Rectal smooth muscle tissue (tissue), 1 donor: ENCODE measurements around the gene GNA15.
"Not testable (repeated sequence)": the region's sequence is repeated elsewhere in the genome, so short reads cannot be mapped to it uniquely, and the experiment has no call there.

Source experiments
- H3K27ac ChIP-seq: one replicate; pipeline ENCODE4 v1.7.0; 2013; ENCODE audit warnings: low read depth, low read length, inconsistent platforms
- H3K27me3 ChIP-seq: one replicate; pipeline ENCODE4 v1.7.0; 2013; ENCODE audit warnings: low read length; ENCODE audit not compliant: control insufficient read depth, insufficient read depth
- H3K36me3 ChIP-seq: one replicate; pipeline ENCODE4 v1.7.0; 2013; ENCODE audit warnings: low read length; ENCODE audit not compliant: control insufficient read depth, insufficient read depth
- H3K4me1 ChIP-seq: one replicate; pipeline ENCODE4 v1.7.0; 2013; ENCODE audit warnings: low read length; ENCODE audit not compliant: control insufficient read depth, insufficient read depth
- H3K4me3 ChIP-seq: one replicate; pipeline ENCODE4 v1.7.0; 2013; ENCODE audit warnings: low read length
- H3K9ac ChIP-seq: one replicate; pipeline ENCODE4 v1.7.0; 2013; ENCODE audit warnings: low read length

Gene GNA15

DNA sequence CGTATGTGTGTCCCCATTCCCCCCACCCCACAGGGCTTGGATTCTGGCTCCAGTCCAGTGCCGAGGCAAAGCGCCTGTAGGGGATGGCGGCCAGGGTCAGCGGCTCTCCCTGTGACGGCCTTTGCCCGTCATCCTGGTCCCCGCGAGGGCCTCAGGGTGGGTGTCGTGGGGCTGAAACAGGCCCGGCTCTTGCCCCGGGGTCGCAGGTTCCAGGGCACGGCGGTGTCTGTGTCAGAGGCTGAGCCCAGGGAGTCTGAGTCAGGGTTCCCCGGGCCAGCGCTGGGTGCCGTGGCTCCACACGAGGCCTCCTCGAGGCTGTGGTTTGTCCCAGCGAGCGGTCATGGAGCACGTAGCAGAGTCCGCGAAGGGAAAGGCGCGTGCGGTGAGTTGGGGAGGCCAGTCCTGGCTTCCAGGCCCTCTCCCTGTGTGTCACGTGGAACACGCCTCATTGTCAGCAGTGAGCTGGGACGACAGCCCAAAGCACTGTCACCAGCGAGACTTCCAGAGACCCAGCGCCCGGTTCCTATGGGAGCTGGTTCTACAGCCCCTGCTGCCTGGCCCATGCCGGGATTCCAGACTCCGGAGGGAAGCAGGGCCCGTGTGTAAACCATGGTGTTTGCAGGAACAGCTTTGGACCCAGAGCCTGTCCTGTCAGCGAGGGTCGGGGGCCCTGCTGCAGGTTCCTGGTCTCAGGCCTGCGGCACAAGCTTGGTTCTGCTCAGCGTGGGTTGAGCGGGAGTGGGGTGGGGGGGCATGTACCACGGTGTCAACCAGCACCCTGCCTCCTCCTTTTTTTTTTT, 63.3 kb downstream of the GNA15 start:
- Histone ChIP-seq H3K27me3 (no peaks in the 10 kb centered on the region), H3K9ac (no peak overlapping the region), H3K36me3 (peaks cover 3% of the 10 kb centered on the region), H3K4me3 (no peak overlapping the region), H3K27ac (no peak overlapping the region), H3K4me1 (no peaks in the 10 kb centered on the region)

DNA sequence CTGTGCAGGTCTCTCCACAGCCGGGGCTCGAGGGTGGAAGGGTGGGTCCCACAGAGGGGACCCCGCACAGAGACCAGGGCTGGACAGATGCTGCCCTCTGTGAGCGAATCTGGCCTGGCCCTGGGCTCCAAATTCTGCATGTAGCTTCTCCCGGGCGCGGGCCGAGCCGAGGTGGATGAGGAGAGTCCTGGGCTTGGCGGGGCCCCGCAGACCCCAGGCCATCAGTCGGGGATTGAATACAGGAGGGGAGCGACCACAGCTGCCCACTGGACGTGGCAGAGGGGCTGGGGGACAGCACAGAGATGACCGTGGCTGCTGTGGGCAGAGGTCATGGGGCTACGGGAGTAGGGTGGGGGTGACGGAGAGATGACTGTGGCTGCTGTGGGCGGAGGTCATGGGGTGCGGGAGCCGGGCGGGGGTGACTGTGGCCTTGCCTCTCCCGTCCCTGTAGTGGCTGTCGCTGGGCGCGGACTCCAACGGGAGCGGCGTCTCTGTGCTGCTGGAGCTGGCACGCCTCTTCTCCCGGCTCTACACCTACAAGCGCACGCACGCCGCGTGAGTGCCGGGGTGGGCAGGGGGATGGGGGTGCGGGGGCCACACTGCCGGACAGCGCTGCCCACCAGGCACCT, 65.4 kb downstream of the GNA15 start:
- Histone ChIP-seq H3K9ac (no peak overlapping the region), H3K36me3 (peaks cover 6% of the 10 kb centered on the region), H3K27me3 (no peaks in the 10 kb centered on the region)

GRCh38 chr19:3201911-3202310, 66.1 kb downstream of the GNA15 start:
- H3K27me3 ChIP-seq = no peaks in the 10 kb centered on the region
- no peak overlapping the region for H3K4me3 ChIP-seq
- H3K27ac ChIP-seq = no peak overlapping the region
- no peak overlapping the region for H3K9ac ChIP-seq
- H3K4me1 ChIP-seq = no peaks in the 10 kb centered on the region
- H3K36me3 ChIP-seq = peaks cover 3% of the 10 kb centered on the region

More for the DNA sequence above, 65.4 kb downstream of the GNA15 start:
- H3K27ac ChIP-seq = no peak overlapping the region
- H3K4me1 ChIP-seq = no peaks in the 10 kb centered on the region
- no peak overlapping the region for H3K4me3 ChIP-seq

- no peak overlapping the region for H3K9ac ChIP-seq
- peaks cover 3% of the 10 kb centered on the region for H3K36me3 ChIP-seq
- no peaks in the 10 kb centered on the region for H3K4me1 ChIP-seq
- H3K4me3 ChIP-seq = no peak overlapping the region
- H3K27me3 ChIP-seq = no peaks in the 10 kb centered on the region
- H3K27ac ChIP-seq = no peak overlapping the region
Measured at GRCh38 chr19:3202346-3202745, 66.5 kb downstream of the GNA15 start.

- not testable (repeated sequence) for H3K4me3 ChIP-seq, H3K36me3 ChIP-seq, H3K27ac ChIP-seq, H3K9ac ChIP-seq, H3K27me3 ChIP-seq, H3K4me1 ChIP-seq
Measured at GRCh38 chr19:3202895-3203294, 67.1 kb downstream of the GNA15 start.

GRCh38 chr19:3203805-3204645, 68.2 kb downstream of the GNA15 start:
- no peak overlapping the region for H3K4me3 ChIP-seq
- H3K9ac ChIP-seq = no peak overlapping the region
- no peaks in the 10 kb centered on the region for H3K4me1 ChIP-seq
- peaks cover 3% of the 10 kb centered on the region for H3K36me3 ChIP-seq
- no peak overlapping the region for H3K27ac ChIP-seq
- H3K27me3 ChIP-seq = no peaks in the 10 kb centered on the region

DNA sequence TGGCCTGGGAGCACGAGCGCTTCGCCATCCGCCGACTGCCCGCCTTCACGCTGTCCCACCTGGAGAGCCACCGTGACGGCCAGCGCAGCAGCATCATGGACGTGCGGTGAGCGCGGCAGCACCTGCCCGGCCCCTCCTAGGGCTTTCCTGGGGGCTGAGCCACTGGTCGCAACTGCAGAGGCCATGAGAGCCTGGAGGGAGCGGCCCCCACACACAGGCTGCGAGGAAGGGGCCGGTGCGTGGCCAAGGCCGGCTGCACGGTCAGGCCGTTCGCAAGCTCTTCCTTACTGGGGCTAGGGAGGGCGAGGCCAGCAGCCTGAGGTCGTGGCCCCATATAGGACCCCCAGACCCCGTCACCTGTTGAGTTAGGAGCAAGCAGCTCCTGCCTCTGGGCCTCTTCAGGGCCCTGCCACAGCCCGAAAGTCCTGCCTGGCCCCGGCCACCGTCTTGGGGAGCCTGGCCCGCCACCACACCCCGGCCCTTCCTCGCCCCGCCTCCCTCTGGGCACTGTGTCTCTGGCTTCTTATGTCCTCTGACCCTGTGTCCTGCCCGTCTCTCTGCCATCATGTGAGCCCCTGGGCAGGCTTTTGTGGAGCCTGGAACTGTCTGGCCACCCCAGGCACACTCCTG, 68.9 kb downstream of the GNA15 start:
- Histone ChIP-seq H3K4me1 (no peaks in the 10 kb centered on the region), H3K36me3 (peaks cover 3% of the 10 kb centered on the region), H3K4me3 (no peak overlapping the region), H3K27me3 (no peaks in the 10 kb centered on the region), H3K27ac (no peak overlapping the region), H3K9ac (no peak overlapping the region)

- H3K4me1 ChIP-seq = no peaks in the 10 kb centered on the region
- no peak overlapping the region for H3K4me3 ChIP-seq
- no peaks in the 10 kb centered on the region for H3K27me3 ChIP-seq
- no peak overlapping the region for H3K9ac ChIP-seq
- H3K36me3 ChIP-seq = peaks cover 3% of the 10 kb centered on the region
- no peak overlapping the region for H3K27ac ChIP-seq
Measured at GRCh38 chr19:3206216-3206953, 70.6 kb downstream of the GNA15 start.

DNA sequence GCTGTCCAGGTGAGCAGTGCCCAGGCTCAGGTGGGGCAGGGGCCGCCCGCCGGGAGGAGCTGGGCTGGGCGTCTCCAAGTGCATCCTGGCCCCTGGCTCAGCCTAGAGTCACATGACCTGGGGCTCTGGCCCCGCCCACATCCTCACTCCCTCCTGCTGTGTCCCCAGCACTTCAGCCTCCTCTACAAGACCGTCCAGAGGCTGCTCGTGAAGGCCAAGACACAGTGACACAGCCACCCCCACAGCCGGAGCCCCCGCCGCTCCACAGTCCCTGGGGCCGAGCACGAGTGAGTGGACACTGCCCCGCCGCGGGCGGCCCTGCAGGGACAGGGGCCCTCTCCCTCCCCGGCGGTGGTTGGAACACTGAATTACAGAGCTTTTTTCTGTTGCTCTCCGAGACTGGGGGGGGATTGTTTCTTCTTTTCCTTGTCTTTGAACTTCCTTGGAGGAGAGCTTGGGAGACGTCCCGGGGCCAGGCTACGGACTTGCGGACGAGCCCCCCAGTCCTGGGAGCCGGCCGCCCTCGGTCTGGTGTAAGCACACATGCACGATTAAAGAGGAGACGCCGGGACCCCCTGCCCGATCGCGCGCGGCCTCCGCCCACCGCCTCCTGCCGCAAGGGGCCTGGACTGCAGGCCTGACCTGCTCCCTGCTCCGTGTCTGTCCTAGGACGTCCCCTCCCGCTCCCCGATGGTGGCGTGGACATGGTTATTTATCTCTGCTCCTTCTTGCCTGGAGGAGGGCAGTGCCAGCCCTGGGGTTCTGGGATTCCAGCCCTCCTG, 71.8 kb downstream of the GNA15 start:
- H3K4me1 ChIP-seq = no peaks in the 10 kb centered on the region
- no peak overlapping the region for H3K4me3 ChIP-seq
- no peak overlapping the region for H3K9ac ChIP-seq
- peaks cover 3% of the 10 kb centered on the region for H3K36me3 ChIP-seq
- H3K27me3 ChIP-seq = no peaks in the 10 kb centered on the region
- H3K27ac ChIP-seq = no peak overlapping the region

GRCh38 chr19:3208317-3209207, 72.7 kb downstream of the GNA15 start:
- no peak overlapping the region for H3K9ac ChIP-seq
- H3K4me3 ChIP-seq = no peak overlapping the region
- no peaks in the 10 kb centered on the region for H3K4me1 ChIP-seq
- peaks cover 3% of the 10 kb centered on the region for H3K36me3 ChIP-seq
- H3K27ac ChIP-seq = no peak overlapping the region
- H3K27me3 ChIP-seq = no peaks in the 10 kb centered on the region
